Measurements from ENCODE around the gene PLEKHD1.

DNA sequence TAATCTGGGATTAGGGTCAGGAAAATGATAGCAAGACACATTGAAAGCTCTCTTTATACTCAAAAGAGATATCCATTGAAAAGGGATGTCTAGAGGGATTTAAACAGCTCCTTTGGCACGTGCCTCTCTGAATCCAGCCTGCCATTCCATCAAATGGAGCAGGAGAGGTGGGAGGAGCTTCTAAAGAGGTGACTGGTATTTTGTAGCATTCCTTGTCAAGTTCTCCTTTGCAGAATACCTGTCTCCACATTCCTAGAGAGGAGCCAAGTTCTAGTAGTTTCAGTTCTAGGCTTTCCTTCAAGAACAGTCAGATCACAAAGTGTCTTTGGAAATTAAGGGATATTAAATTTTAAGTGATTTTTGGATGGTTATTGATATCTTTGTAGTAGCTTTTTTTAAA, 25.4 kb upstream of the PLEKHD1 start:
- TF ChIP-seq, protein P1, sequence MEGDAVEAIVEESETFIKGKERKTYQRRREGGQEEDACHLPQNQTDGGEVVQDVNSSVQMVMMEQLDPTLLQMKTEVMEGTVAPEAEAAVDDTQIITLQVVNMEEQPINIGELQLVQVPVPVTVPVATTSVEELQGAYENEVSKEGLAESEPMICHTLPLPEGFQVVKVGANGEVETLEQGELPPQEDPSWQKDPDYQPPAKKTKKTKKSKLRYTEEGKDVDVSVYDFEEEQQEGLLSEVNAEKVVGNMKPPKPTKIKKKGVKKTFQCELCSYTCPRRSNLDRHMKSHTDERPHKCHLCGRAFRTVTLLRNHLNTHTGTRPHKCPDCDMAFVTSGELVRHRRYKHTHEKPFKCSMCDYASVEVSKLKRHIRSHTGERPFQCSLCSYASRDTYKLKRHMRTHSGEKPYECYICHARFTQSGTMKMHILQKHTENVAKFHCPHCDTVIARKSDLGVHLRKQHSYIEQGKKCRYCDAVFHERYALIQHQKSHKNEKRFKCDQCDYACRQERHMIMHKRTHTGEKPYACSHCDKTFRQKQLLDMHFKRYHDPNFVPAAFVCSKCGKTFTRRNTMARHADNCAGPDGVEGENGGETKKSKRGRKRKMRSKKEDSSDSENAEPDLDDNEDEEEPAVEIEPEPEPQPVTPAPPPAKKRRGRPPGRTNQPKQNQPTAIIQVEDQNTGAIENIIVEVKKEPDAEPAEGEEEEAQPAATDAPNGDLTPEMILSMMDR (IDR thresholded peaks at IDR 0.05): no peak
- TF ChIP-seq EZH2 (IDR thresholded peaks at IDR 0.05): no peak
- TF ChIP-seq EZH2phosphoT487 (IDR thresholded peaks at IDR 0.05): no peak

All from neural progenitor cell (in vitro differentiated cells).